Testis (tissue), 3 donors: ENCODE results near the gene PLEKHG7. TPM values are rescaled to one million over a fixed set of nuclear protein-coding genes. Genes with fewer than 3 reads are reported as not detected.
"Not testable (repeated sequence)": the region's sequence is repeated elsewhere in the genome, so short reads cannot be mapped to it uniquely, and the experiment has no call there.

ENCODE experiments used
- DNase-seq: peaks from one replicate; pipeline ENCODE4 v3.0.0-alpha.2; 2019
- H3K27ac ChIP-seq, 2 donors: fragments of 200-600 bp; sonication (generic); one replicate each; pipeline ENCODE4 v1.5.1; 2019
- H3K27me3 ChIP-seq: fragments of 200-600 bp; sonication (generic); one replicate; pipeline ENCODE4 v1.5.1; 2019
- H3K36me3 ChIP-seq: fragments of 200-600 bp; sonication (generic); one replicate; pipeline ENCODE4 v1.5.1; 2017; ENCODE audit warnings: low read depth; ENCODE audit errors: missing control alignments
- H3K4me1 ChIP-seq: fragments of 200-600 bp; sonication (generic); one replicate; pipeline ENCODE4 v1.5.1; 2019
- H3K4me3 ChIP-seq, 2 donors: fragments of 200-600 bp; sonication (generic); one replicate each; pipeline ENCODE4 v1.5.1; 2017 to 2019
- H3K9me3 ChIP-seq: fragments of 200-600 bp; sonication (generic); one replicate; pipeline ENCODE4 v1.5.1; 2017
- POLR2A ChIP-seq: fragments of 450-650 bp; IDR thresholded peaks from one replicate; pipeline ENCODE4 v1.6.1; 2017; ENCODE audit warnings: antibody characterized with exemption, mild to moderate bottlenecking, moderate library complexity
- WGBS, 2 donors: methylation state at CpG; one replicate each; pipeline ENCODE4 v1.1.5; 2018; 5-methylcytosine and 5-hydroxymethylcytosine counted together
- intact Hi-C: fragments of 100-400 bp; cut with DNase I; formaldehyde crosslinking; loops from one replicate; pipeline ENCODE4 v1.15.1; 2023; ENCODE audit warnings: low total_unique reads
- polyA plus RNA-seq: library from polyadenylated mRNA; stranded (reverse); fragments of 350-450 nt; fragmentation: Illumina TruSeq; extraction: RNeasy Lipid Tissue Mini Kit (QIAGEN cat#74804); gene quantifications from one replicate; pipeline ENCODE4 v1.2.3, GENCODE V29; 2014; ENCODE audit warnings: low read depth, low replicate concordance; ENCODE audit not compliant: insufficient read depth
- total RNA-seq, 2 donors: library from RNA; depleted of rRNA; stranded (reverse); fragments of >200 nt; gene quantifications; one replicate each; pipeline ENCODE4 v1.2.3, GENCODE V29; 2016
- TF ChIP-seq, protein P1 (sequence below), 3 experiments: fragments of 450-650 bp in 2 of 3; fragments of 200-600 bp in 1 of 3; sonication (generic) in 1 of 3; IDR thresholded peaks; one replicate each; pipeline ENCODE4 v1.5.1; 2016 to 2019; ENCODE audit warnings: antibody characterized with exemption in 3 of 3, mild to moderate bottlenecking in 2 of 3, moderate library complexity in 1 of 3

The PLEKHG7 gene
- total and polyA plus RNA-seq, 3 donors from 2014 or later: 0.06 to 0.33 (median 0.31) TPM

GRCh38 chr12:92658611-92659010 lies 44.2 kb upstream of the PLEKHG7 start:
- no peak overlapping the region for H3K27ac ChIP-seq
- H3K4me1 ChIP-seq: no peaks in the 10 kb centered on the region
- H3K4me3 ChIP-seq: no peak overlapping the region
- intact Hi-C loops: no loop called here
- WGBS, 2 donors: 93 to 100% methylated on average over 2 of the region's 2 CpGs
- H3K27me3 ChIP-seq: no peaks in the 10 kb centered on the region
- no peak for DNase-seq
- no peaks in the 10 kb centered on the region for H3K36me3 ChIP-seq
- no peaks in the 10 kb centered on the region for H3K9me3 ChIP-seq
- TF ChIP-seq, protein P1, sequence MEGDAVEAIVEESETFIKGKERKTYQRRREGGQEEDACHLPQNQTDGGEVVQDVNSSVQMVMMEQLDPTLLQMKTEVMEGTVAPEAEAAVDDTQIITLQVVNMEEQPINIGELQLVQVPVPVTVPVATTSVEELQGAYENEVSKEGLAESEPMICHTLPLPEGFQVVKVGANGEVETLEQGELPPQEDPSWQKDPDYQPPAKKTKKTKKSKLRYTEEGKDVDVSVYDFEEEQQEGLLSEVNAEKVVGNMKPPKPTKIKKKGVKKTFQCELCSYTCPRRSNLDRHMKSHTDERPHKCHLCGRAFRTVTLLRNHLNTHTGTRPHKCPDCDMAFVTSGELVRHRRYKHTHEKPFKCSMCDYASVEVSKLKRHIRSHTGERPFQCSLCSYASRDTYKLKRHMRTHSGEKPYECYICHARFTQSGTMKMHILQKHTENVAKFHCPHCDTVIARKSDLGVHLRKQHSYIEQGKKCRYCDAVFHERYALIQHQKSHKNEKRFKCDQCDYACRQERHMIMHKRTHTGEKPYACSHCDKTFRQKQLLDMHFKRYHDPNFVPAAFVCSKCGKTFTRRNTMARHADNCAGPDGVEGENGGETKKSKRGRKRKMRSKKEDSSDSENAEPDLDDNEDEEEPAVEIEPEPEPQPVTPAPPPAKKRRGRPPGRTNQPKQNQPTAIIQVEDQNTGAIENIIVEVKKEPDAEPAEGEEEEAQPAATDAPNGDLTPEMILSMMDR (IDR thresholded peaks at IDR 0.05): no peak
- no peak for TF ChIP-seq POLR2A

DNA sequence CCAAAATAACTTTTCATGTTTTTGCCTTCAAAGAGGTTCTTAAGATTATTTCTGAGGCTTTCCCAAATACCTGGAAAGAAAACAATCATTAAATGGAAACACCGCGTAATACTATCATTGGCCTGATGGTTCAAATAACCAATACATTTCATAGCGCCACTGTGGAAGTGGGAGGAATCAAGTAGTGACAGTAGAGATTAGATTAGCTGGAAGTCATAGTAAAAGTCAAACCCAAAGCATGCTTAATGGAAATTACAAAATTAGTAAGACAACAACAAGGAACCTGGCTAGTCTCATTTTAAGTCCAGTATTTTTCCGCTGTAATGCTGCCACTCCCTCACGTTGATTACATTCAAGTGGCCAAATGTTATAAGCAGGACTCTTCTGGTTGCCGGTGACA lies 41.5 kb upstream of the PLEKHG7 start:
- intact Hi-C loops: no loop called here
- 82 to 86% methylated on average over 6 of the region's 6 CpGs for WGBS, 2 donors
- DNase-seq: no peak
- no peaks in the 10 kb centered on the region for H3K27me3 ChIP-seq
- H3K4me1 ChIP-seq: no peaks in the 10 kb centered on the region
- H3K36me3 ChIP-seq: no peaks in the 10 kb centered on the region
- H3K9me3 ChIP-seq: no peaks in the 10 kb centered on the region
- TF ChIP-seq POLR2A: no peak
- TF ChIP-seq, protein P1 (IDR thresholded peaks at IDR 0.05): no peak
- H3K27ac ChIP-seq: no peak overlapping the region
- H3K4me3 ChIP-seq: no peak overlapping the region

- intact Hi-C loops: no loop called here
- 87 to 98% methylated on average over 2 of the region's 2 CpGs for whole genome bisulfite sequencing, 2 donors
- no peak for DNase-seq
- Histone ChIP-seq H3K4me1 (no peaks in the 10 kb centered on the region), H3K27ac (no peak overlapping the region), H3K4me3 (no peak overlapping the region), H3K9me3 (no peaks in the 10 kb centered on the region), H3K36me3 (no peaks in the 10 kb centered on the region), H3K27me3 (no peaks in the 10 kb centered on the region)
- no peak for TF ChIP-seq POLR2A
- TF ChIP-seq, protein P1 (IDR thresholded peaks at IDR 0.05): no peak
These were observed 37.3 kb upstream of the PLEKHG7 start for GRCh38 chr12:92665496-92665895.

GRCh38 chr12:92668739-92669138 lies 34.0 kb upstream of the PLEKHG7 start:
- H3K4me1 ChIP-seq: no peaks in the 10 kb centered on the region
- no peak for DNase-seq
- TF ChIP-seq POLR2A: no peak
- TF ChIP-seq, protein P1 (IDR thresholded peaks at IDR 0.05): no peak
- H3K4me3 ChIP-seq: no peak overlapping the region
- no peaks in the 10 kb centered on the region for H3K27me3 ChIP-seq
- H3K9me3 ChIP-seq: no peaks in the 10 kb centered on the region
- H3K36me3 ChIP-seq: no peaks in the 10 kb centered on the region
- intact Hi-C loops: no loop called here
- H3K27ac ChIP-seq: no peak overlapping the region

- H3K9me3 ChIP-seq, H3K27ac ChIP-seq, intact Hi-C loops, DNase-seq, H3K36me3 ChIP-seq, H3K4me3 ChIP-seq, H3K4me1 ChIP-seq, H3K27me3 ChIP-seq: not testable (repeated sequence)
- 73 to 93% methylated on average over 11 of the region's 11 CpGs for WGBS, 2 donors
These were observed 31.3 kb upstream of the PLEKHG7 start for GRCh38 chr12:92671524-92671923.
